8988T (cell line): Measurements from ENCODE around the gene TMEM14A.
A peak's percentile ranks its signal among the peaks of the same experiment; 100 is the strongest.
"Not testable (repeated sequence)": the region's sequence is repeated elsewhere in the genome, so short reads cannot be mapped to it uniquely, and the experiment has no call there.

Experiments
- DNase-seq: peaks from one replicate; pipeline ENCODE4 v3.0.0; 2011

Gene TMEM14A

GRCh38 chr6:52661551-52661950 lies 9.4 kb upstream of the TMEM14A start:
- no peak for DNase-seq

- DNase-seq, result no peak
Measured at GRCh38 chr6:52662031-52662430, 8.9 kb upstream of the TMEM14A start.

- no peak for DNase-seq
Measured at GRCh38 chr6:52663120-52663935, 7.6 kb upstream of the TMEM14A start.

- DNase-seq, result no peak
Measured at GRCh38 chr6:52663936-52664185, 7.1 kb upstream of the TMEM14A start.

GRCh38 chr6:52664186-52664990 lies 6.5 kb upstream of the TMEM14A start:
- DNase-seq, result peak; percentile 91

GRCh38 chr6:52664991-52665686 lies 5.8 kb upstream of the TMEM14A start:
- no peak for DNase-seq

DNA sequence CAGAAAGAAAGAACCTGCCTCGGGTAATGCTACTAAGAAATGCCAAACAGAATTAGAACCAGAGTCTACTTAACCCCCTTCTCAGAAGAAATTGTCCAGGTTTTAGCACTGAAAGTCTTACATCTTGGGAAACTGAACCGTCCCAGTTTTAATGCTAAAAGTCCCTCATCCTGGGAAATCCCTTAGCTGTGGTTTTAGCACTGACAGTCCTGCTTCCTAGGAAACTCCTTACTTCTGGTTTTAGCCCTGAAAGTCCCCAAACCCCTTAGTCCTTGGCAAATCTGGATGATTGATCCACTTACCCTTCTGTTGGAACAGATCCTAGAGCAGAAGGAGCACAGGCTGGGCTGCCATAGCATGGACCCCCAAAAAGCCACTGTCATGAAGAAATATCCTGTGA lies 4.8 kb upstream of the TMEM14A start:
- no peak for DNase-seq

GRCh38 chr6:52666523-52666922 lies 4.4 kb upstream of the TMEM14A start:
- DNase-seq, result no peak

DNA sequence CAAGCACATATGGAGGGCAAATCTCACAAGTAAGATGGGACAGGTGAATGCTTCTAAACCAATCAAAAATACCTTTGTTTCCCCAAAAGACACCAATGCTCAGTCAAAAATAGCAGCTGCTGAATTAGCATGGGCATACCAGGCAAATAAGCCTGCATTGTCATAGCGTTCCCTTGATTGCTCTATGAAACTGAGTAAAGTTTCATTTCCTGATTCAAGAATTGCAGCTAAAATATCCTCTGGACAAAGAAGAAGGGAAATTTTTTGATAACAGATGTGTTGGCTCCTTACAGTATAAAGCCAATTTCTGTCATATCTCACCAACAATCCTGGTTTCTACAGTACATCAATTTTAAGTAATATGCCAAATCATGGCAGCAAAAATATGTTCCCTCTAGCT lies 3.3 kb upstream of the TMEM14A start:
- DNase-seq, result no peak

DNA sequence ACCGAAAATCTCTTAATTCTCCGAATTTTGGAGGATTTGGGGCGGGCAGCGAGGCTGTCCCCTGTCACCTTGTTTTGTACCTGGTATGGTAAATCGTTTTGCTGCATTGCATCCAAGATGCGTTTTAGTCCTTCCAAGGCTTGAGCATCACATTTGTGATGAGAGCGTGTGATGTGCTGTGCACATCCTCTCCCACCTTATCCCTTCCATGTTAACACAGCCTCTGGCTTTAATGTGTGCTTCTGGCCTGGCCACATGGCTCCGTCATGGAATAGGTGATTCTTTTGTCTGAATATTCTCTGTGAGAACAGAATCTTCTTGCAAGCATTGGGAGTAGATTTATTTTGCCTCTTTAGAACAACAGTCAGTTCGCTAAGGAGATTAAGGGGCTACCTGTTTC lies 763 bp downstream of the TMEM14A start:
- no peak for DNase-seq

- no peak for DNase-seq
Measured at GRCh38 chr6:52672412-52673025, 1.6 kb downstream of the TMEM14A start.

GRCh38 chr6:52674666-52675065 lies 3.8 kb downstream of the TMEM14A start:
- no peak for DNase-seq

- DNase-seq, result no peak
Measured at GRCh38 chr6:52675372-52675771, 4.5 kb downstream of the TMEM14A start.

DNA sequence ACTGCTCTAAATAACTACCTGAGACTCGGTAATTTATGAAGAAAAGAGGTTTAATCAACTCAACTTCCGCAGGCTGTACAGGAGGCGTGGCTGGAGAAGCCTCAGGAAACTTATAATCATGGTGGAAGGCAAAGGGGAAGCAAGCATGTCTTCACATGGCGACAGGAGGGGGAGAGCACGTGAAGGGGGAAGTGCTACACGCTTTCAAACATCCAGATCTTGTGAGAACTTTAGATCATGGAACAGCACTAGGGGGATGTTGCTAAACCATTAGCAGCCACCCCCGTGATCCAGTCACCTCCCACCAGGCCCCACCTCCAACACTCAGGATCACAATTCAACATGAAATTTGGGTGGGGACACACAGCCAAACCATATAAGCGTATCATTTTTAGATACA lies 5.7 kb downstream of the TMEM14A start:
- DNase-seq, result not testable (repeated sequence)

GRCh38 chr6:52681416-52681815 lies 10.5 kb downstream of the TMEM14A start:
- no peak for DNase-seq

GRCh38 chr6:52686878-52687699 lies 16.2 kb downstream of the TMEM14A start:
- no peak for DNase-seq

DNA sequence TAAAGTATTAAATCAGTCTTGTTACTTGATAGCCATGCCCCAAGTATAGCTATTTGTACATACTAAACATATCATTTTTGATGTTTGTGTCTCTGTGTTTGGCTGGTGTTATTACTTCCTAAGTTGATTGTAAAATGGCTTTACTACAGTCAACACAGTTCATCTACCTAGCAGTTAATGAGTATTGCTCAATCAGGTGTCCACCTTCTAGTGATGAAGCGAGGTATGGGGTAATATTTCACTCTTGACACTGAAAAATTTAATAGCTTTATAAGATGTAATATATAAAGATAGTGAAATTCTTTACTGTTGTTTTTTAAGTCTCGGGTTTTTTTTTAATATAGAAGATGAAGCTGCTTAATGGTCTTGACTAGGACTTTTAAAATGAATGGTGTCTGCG lies 18.9 kb downstream of the TMEM14A start:
- DNase-seq, result no peak

- DNase-seq, result no peak
Measured at GRCh38 chr6:52691718-52692117, 20.8 kb downstream of the TMEM14A start.

DNA sequence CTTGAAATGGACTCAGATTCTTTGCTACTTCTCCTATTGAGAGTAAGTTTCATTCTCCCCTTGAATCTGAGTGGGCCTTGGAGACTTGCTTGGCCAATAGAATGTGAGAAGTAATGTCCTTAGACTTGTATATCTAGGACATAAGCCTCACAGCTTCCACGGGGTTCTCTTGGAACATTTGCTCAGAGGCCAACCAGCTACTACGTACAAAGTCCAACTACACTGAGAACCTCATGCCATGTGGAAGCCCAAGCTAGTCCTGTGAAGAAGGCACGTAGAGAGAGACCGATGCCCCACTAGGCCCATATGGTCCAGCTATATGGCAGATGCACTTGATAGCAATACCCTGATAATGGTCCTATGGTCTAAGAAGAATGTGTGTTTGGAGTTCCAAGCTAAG lies 22.9 kb downstream of the TMEM14A start:
- no peak for DNase-seq

DNA sequence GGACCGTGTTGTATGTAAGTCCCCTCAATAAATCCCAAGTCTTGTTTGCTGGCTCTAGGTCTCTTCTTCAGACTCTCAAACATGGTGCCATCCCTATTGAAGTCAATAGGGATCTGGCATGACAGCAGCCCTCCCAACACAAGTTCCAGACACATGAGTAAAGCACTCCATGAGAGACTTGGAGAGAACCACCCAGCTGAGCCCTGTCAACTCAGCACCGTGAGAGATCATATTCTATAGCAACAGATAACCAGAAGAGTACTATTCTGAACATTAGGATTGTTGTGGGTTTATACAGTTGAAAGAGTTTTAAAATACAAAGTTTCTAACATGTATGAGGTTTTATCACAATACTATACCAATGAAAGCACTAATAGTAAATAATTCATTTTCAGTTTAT lies 23.5 kb downstream of the TMEM14A start:
- DNase-seq, result no peak

- no peak for DNase-seq
Measured at GRCh38 chr6:52696418-52696817, 25.5 kb downstream of the TMEM14A start.

DNA sequence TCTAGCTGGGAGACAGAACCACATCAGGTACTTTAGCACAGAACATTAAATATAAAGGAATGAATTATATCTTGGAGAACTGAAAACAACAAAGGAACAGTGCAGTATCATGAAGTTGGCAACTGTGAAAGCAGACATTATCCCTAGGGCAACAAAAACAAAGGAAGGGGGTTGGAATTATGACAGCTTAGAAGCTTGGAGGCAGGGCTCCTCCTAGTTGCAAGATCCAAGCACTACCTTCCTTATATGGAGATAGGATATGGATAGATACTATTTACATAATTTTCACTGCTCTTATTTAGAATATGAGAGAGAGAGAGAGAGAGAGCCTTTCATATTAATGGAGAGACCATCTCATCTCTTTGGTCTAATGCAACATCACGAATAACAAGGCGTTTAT lies 27.0 kb downstream of the TMEM14A start:
- DNase-seq, result no peak

DNA sequence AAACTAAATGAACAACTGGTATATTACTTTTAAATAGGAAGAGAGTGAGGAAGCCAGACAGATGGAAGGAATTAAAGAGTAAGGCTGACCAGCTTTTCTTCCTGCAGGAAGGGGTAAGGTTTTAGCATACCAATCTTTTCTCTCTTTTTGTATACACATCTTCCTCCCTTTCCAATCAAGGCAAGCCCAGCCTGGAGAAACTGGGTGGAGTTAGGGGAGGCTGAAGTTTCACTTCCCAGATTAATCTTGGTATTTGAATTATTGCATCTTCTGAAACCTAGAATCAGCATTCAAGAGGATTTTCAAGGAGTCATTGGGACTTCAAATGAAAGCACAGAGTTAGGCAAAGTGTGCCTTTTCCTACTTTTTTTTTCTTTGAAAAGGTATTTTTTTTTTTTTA lies 33.1 kb downstream of the TMEM14A start:
- no peak for DNase-seq
